ENCODE measurements around the gene KCNT1.

The KCNT1 gene

GRCh38 chr9:135711391-135711790, 9.4 kb downstream of the KCNT1 start:
- TF ChIP-seq CTCF (IDR thresholded peaks at IDR 0.05; ENCODE audit: extremely low read depth, insufficient read depth, missing control alignments), result no peak
- in situ Hi-C loops (cut with MboI; ENCODE audit: low pct_unique_long_range_greater_than_20kb, low sequenced_read_pairs, unreplicated experiment), result no loop called here
- no peak for DNase-seq (ENCODE audit: low spot score)

GRCh38 chr9:135711881-135712280, 9.9 kb downstream of the KCNT1 start:
- in situ Hi-C loops (cut with MboI; ENCODE audit: low pct_unique_long_range_greater_than_20kb, low sequenced_read_pairs, unreplicated experiment), result no loop called here
- DNase-seq (ENCODE audit: low spot score), result no peak
- no peak for TF ChIP-seq CTCF (IDR thresholded peaks at IDR 0.05; ENCODE audit: extremely low read depth, insufficient read depth, missing control alignments)

- TF ChIP-seq CTCF (IDR thresholded peaks at IDR 0.05; ENCODE audit: extremely low read depth, insufficient read depth, missing control alignments), result no peak
- in situ Hi-C loops (cut with MboI; ENCODE audit: low pct_unique_long_range_greater_than_20kb, low sequenced_read_pairs, unreplicated experiment), result no loop called here
- no peak for DNase-seq (ENCODE audit: low spot score)
These were observed 10.8 kb downstream of the KCNT1 start for GRCh38 chr9:135712613-135713295.

- TF ChIP-seq CTCF (IDR thresholded peaks at IDR 0.05; ENCODE audit: extremely low read depth, insufficient read depth, missing control alignments), result no peak
- DNase-seq (ENCODE audit: low spot score), result no peak
- in situ Hi-C loops (cut with MboI; ENCODE audit: low pct_unique_long_range_greater_than_20kb, low sequenced_read_pairs, unreplicated experiment), result no loop called here
These were observed 12.5 kb downstream of the KCNT1 start for GRCh38 chr9:135714242-135715055.

GRCh38 chr9:135715056-135715595, 13.1 kb downstream of the KCNT1 start:
- no peak for DNase-seq (ENCODE audit: low spot score)
- in situ Hi-C loops (cut with MboI; ENCODE audit: low pct_unique_long_range_greater_than_20kb, low sequenced_read_pairs, unreplicated experiment), result no loop called here
- no peak for TF ChIP-seq CTCF (IDR thresholded peaks at IDR 0.05; ENCODE audit: extremely low read depth, insufficient read depth, missing control alignments)

DNA sequence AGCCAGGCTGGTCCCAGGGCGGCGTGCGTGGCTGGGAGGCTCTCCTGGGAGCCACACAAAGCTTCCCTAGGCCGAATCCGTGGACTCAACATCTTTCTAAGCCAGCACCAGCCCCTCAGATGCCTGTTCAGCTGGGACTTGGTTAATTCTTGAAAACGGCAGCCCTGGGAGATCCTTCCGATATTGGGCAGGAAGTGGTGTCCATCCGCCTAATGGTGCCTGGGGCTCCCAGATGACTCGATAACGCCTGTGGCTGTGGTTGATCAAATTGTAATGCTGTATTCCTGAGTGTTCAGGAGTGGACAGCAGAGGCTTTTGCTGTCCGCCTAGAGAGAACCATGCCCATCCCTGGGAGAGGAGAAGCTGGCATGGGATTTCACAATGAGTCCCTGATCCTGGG, 14.1 kb downstream of the KCNT1 start:
- no peak for TF ChIP-seq CTCF (IDR thresholded peaks at IDR 0.05; ENCODE audit: extremely low read depth, insufficient read depth, missing control alignments)
- DNase-seq (ENCODE audit: low spot score), result no peak
- in situ Hi-C loops (cut with MboI; ENCODE audit: low pct_unique_long_range_greater_than_20kb, low sequenced_read_pairs, unreplicated experiment), result no loop called here

Measured in GM13977 (cell line).